PC-3 (cell line): ENCODE results near the gene LHFPL2.

Experiments used
- EZH2 ChIP-seq: fragments of 300-600 bp; sonication (generic); IDR thresholded peaks from one replicate; pipeline ENCODE4 v1.6.1; 2017; ENCODE audit warnings: antibody characterized with exemption, mild to moderate bottlenecking, low read length; ENCODE audit not compliant: unreplicated experiment
- EZH2phosphoT487 ChIP-seq: fragments of 300-600 bp; sonication (generic); IDR thresholded peaks from 2 replicates; pipeline ENCODE4 v1.6.1; 2018; ENCODE audit warnings: mild to moderate bottlenecking, antibody characterized with exemption, low read length, borderline replicate concordance
- TF ChIP-seq, protein P1 (sequence below): fragments of 300-600 bp; sonication (generic); conservative IDR thresholded peaks from 2 replicates; pipeline ENCODE4 v1.5.1; 2017; ENCODE audit warnings: antibody characterized with exemption, low read depth, mild to moderate bottlenecking, low read length

- TF ChIP-seq, protein P1, sequence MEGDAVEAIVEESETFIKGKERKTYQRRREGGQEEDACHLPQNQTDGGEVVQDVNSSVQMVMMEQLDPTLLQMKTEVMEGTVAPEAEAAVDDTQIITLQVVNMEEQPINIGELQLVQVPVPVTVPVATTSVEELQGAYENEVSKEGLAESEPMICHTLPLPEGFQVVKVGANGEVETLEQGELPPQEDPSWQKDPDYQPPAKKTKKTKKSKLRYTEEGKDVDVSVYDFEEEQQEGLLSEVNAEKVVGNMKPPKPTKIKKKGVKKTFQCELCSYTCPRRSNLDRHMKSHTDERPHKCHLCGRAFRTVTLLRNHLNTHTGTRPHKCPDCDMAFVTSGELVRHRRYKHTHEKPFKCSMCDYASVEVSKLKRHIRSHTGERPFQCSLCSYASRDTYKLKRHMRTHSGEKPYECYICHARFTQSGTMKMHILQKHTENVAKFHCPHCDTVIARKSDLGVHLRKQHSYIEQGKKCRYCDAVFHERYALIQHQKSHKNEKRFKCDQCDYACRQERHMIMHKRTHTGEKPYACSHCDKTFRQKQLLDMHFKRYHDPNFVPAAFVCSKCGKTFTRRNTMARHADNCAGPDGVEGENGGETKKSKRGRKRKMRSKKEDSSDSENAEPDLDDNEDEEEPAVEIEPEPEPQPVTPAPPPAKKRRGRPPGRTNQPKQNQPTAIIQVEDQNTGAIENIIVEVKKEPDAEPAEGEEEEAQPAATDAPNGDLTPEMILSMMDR = no peak
- TF ChIP-seq EZH2 (no peak), EZH2phosphoT487 (no peak)
Measured at GRCh38 chr5:78612227-78613150, 36.1 kb downstream of the LHFPL2 start.
